ENCODE measurements around the gene CD40.

CD40 gene

GRCh38 chr20:46175127-46175494 lies 57.0 kb downstream of the CD40 start:
- DNase-seq, result no peak

GRCh38 chr20:46176739-46177378 lies 58.7 kb downstream of the CD40 start:
- no peak for DNase-seq

DNA sequence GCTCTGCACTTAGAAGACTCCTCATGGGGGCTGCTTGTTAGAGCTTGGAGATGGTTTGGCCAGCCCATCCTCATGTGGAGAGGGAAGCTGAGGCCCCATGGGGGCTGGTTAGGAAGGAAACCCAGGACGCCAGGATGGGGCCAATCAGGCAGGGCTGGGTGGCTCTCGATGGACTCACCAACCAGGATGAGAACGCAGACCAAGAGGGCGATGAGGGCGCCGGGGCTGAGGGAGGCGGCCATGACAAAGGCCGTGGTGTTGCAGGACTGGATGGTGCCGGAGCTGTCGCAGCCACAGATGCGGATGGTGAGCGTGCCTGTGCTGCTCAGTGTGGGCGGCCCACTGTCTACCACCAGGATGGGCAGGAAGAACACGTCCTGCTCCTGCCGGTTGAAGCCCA lies 59.7 kb downstream of the CD40 start:
- DNase-seq, result no peak

DNA sequence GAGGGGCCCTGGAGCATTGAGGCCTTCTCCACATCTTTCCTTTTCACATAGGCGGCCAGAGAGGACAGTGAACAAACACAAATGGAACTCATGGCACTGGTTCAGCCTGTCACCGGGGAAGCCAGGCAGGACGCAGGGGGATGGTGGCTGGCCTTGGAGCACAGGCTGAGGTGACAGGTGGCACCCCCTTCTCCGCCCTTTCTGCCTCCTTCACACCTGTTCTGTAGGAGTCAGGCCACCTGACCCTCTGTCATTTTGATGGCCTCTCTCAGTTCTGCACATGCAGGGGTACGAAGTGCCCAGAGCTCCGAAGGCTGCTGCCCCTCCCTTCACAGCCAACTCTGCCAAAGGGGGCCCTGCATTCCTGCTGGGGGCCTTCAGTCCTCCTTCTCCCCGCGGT lies 60.8 kb downstream of the CD40 start:
- DNase-seq, result no peak

Data from activated naive CD4-positive, alpha-beta T cell treated with anti-CD3 and anti-CD28 coated beads, Interleukin-2, amount 50 U/mL, for 16 hours (primary cell).